Measurements from ENCODE around the gene C1orf21.

DNA sequence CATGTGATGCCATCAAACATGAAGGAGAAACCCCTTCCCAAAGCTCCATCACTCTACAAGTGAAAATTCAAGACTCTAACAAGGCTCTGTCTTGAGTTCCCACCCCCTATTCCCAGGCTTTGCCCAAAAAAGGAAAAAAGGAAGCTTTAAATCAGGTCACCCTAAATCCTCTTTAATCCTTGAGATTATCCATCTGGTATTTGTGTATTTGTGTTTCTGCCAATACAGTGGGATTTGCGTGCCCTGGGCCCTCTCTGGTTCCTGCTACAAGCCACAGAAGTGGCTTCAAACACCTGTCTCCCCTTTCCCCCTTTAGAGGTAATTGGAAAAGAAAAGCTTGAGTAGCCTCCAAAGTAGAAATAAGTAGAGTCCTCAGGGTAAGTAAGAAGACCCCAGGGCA lies 247.5 kb downstream of the C1orf21 start:
- no peak for TF ChIP-seq CTCF (IDR thresholded peaks at IDR 0.05 in 8 of 11, conservative IDR thresholded peaks at IDR 0.05 in 3 of 11)
- no peak for TF ChIP-seq POLR2A (IDR thresholded peaks at IDR 0.05)
